SU-DHL-6 (cell line): Measurements from ENCODE around the gene MZT2B.
A peak's percentile ranks its signal among the peaks of the same experiment; 100 is the strongest.
"Not testable (repeated sequence)": the region's sequence is repeated elsewhere in the genome, so short reads cannot be mapped to it uniquely, and the experiment has no call there.

ENCODE experiments used
- H2AFZ ChIP-seq: fragments of 200-600 bp; sonication (generic); 2 replicates; pipeline ENCODE4 v1.6.1; 2014; ENCODE audit warnings: low read depth, mild to moderate bottlenecking, moderate library complexity, mixed read lengths, antibody characterized with exemption, low read length; ENCODE audit not compliant: severe bottlenecking
- H3F3A ChIP-seq: fragments of 200-600 bp; shearing (Covaris generic); 2 replicates; pipeline ENCODE4 v1.6.0; 2016; ENCODE audit warnings: antibody characterized with exemption, mild to moderate bottlenecking; ENCODE audit not compliant: insufficient read depth
- H3K27ac ChIP-seq: fragments of 200-600 bp; sonication (generic); 2 replicates; pipeline ENCODE4 v1.5.1; 2016; ENCODE audit warnings: low read depth, mild to moderate bottlenecking, low read length, moderate library complexity, mixed read lengths
- H3K27me3 ChIP-seq: fragments of 200-600 bp; sonication (generic), shearing (Covaris generic); 2 replicates; pipeline ENCODE4 v1.6.0; 2014; ENCODE audit warnings: mild to moderate bottlenecking, low read length
- H3K36me3 ChIP-seq: fragments of 200-600 bp; sonication (generic); 2 replicates; pipeline ENCODE4 v1.6.1; 2014; ENCODE audit warnings: mild to moderate bottlenecking, low read length, mixed read lengths
- H3K4me2 ChIP-seq: fragments of 300-600, 200-600 bp; shearing (Covaris generic), sonication (generic); 2 replicates; pipeline ENCODE4 v1.6.0; 2014; ENCODE audit warnings: low read length, low read depth, mild to moderate bottlenecking; ENCODE audit not compliant: poor library complexity, severe bottlenecking
- H3K4me3 ChIP-seq: fragments of 200-600 bp; sonication (generic); 2 replicates; pipeline ENCODE4 v1.5.1; 2014; ENCODE audit warnings: antibody characterized with exemption, low read length, mild to moderate bottlenecking, mixed read lengths; ENCODE audit not compliant: insufficient read depth, poor library complexity, severe bottlenecking
- H3K79me2 ChIP-seq: fragments of 200-600 bp; sonication (generic); 2 replicates; pipeline ENCODE4 v1.6.1; 2014; ENCODE audit warnings: mild to moderate bottlenecking, low read length, moderate library complexity; ENCODE audit not compliant: insufficient read depth
- H3K9ac ChIP-seq: fragments of 200-600 bp; sonication (generic); 2 replicates; pipeline ENCODE4 v1.7.0; 2014; ENCODE audit warnings: mild to moderate bottlenecking, low read length
- H3K9me2 ChIP-seq: fragments of 200-600 bp; sonication (generic); replicated peaks from 2 replicates; pipeline ENCODE4 v1.6.1; 2014; ENCODE audit warnings: low read length; ENCODE audit not compliant: insufficient read depth
- H3K9me3 ChIP-seq: fragments of 200-600 bp; sonication (generic); 2 replicates; pipeline ENCODE4 v1.6.1; 2014; ENCODE audit warnings: low read length, mixed read lengths; ENCODE audit not compliant: insufficient read depth
- H4K20me1 ChIP-seq: fragments of 200-600 bp; sonication (generic); 2 replicates; pipeline ENCODE4 v1.6.1; 2014; ENCODE audit warnings: low read depth, mild to moderate bottlenecking, antibody characterized with exemption, low read length, moderate library complexity, mixed read lengths
- CTCF ChIP-seq: fragments of 200-600 bp; sonication (generic); IDR thresholded peaks from one replicate; pipeline ENCODE4 v1.5.1; 2017; ENCODE audit warnings: antibody characterized with exemption, mild to moderate bottlenecking, low read length, moderate library complexity; ENCODE audit not compliant: insufficient read depth, poor library complexity, severe bottlenecking
- EZH2phosphoT487 ChIP-seq: fragments of 200-600 bp; sonication (generic), shearing (Covaris generic); conservative IDR thresholded peaks from 2 replicates; pipeline ENCODE4 v1.6.1; 2018; ENCODE audit warnings: mild to moderate bottlenecking, antibody characterized with exemption, low read length, moderate library complexity, mixed read lengths

MZT2B gene

GRCh38 chr2:130181880-130182682 lies at the start of gene MZT2B:
MZT2B (plus strand) TSS chr2:130182262; CDS start chr2:130182283, 21 bp downstream.
- not testable (repeated sequence) for H3K27me3 ChIP-seq, H3F3A ChIP-seq, H3K9me2 ChIP-seq, H3K36me3 ChIP-seq, H3K9me3 ChIP-seq, H4K20me1 ChIP-seq
- peak within 1 kb of the TSS; percentile 74 for H2AFZ ChIP-seq
- H3K79me2 ChIP-seq: peaks cover 64% of the 10 kb centered on the region
- H3K27ac ChIP-seq: peak within 1 kb of the TSS; percentile 82
- H3K4me3 ChIP-seq: peak within 1 kb of the TSS; percentile 77
- H3K9ac ChIP-seq: peak within 1 kb of the TSS; percentile 85
- H3K4me2 ChIP-seq: peak within 1 kb of the TSS; percentile 82

- TF ChIP-seq CTCF (no peak), EZH2phosphoT487 (no peak)
- Histone ChIP-seq H3K27ac (no peak overlapping the region), H3K9ac (no peak overlapping the region), H2AFZ (no peak overlapping the region), H3K4me2 (no peak overlapping the region), H3K4me3 (no peak overlapping the region), H3F3A (no peaks in the 10 kb centered on the region), H3K79me2 (no peaks in the 10 kb centered on the region), H3K36me3 (no peaks in the 10 kb centered on the region), H3K9me3 (no peaks in the 10 kb centered on the region), H4K20me1 (no peaks in the 10 kb centered on the region), H3K9me2 (no peaks in the 10 kb centered on the region), H3K27me3 (no peaks in the 10 kb centered on the region)
Measured at GRCh38 chr2:130135692-130136541, 46.1 kb upstream of the MZT2B start.

GRCh38 chr2:130136546-130136945 lies 45.5 kb upstream of the MZT2B start:
- not testable (repeated sequence) for H3K9me2 ChIP-seq, H3K27ac ChIP-seq, H3F3A ChIP-seq, H3K9ac ChIP-seq, H2AFZ ChIP-seq, H3K9me3 ChIP-seq, H3K4me3 ChIP-seq, H3K4me2 ChIP-seq, H3K36me3 ChIP-seq, H3K79me2 ChIP-seq, H4K20me1 ChIP-seq, H3K27me3 ChIP-seq

GRCh38 chr2:130137118-130137517 lies 44.9 kb upstream of the MZT2B start:
- H3K36me3 ChIP-seq, H3K4me3 ChIP-seq, H3K4me2 ChIP-seq, H3K27me3 ChIP-seq, H2AFZ ChIP-seq, H3K79me2 ChIP-seq, H4K20me1 ChIP-seq, H3K27ac ChIP-seq, H3K9me2 ChIP-seq, H3K9me3 ChIP-seq, H3F3A ChIP-seq, H3K9ac ChIP-seq: not testable (repeated sequence)

- H3K4me2 ChIP-seq, H3K4me3 ChIP-seq, H3K9me3 ChIP-seq, H3F3A ChIP-seq, H3K27me3 ChIP-seq, H3K27ac ChIP-seq, H3K9me2 ChIP-seq, H3K36me3 ChIP-seq, H3K9ac ChIP-seq, H4K20me1 ChIP-seq, H3K79me2 ChIP-seq, H2AFZ ChIP-seq: not testable (repeated sequence)
Measured at GRCh38 chr2:130138326-130138725, 43.7 kb upstream of the MZT2B start.

- not testable (repeated sequence) for H3K4me3 ChIP-seq, H4K20me1 ChIP-seq, H2AFZ ChIP-seq, H3K4me2 ChIP-seq, H3K36me3 ChIP-seq, H3K27ac ChIP-seq, H3K9me3 ChIP-seq, H3K27me3 ChIP-seq, H3K79me2 ChIP-seq, H3K9me2 ChIP-seq, H3F3A ChIP-seq, H3K9ac ChIP-seq
Measured at GRCh38 chr2:130138841-130139251, 43.2 kb upstream of the MZT2B start.
